Ovary (tissue), 9 donors: ENCODE data around the gene SRSF8. TPM values are rescaled to one million over a fixed set of nuclear protein-coding genes. Genes with fewer than 3 reads are reported as not detected.

ENCODE experiments used
- DNase-seq, 5 donors: peaks; one replicate each; pipeline ENCODE4 v3.0.0-alpha.2; 2019 to 2020
- H3K27ac ChIP-seq, 2 donors: fragments of 200-600 bp; one replicate each; pipeline versions ENCODE4 v1.5.1 to v1.8.0; 2019 to 2022
- H3K27me3 ChIP-seq: fragments of 200-600 bp; one replicate; pipeline ENCODE4 v1.8.0; 2022
- H3K36me3 ChIP-seq: fragments of 200-600 bp; sonication (generic); one replicate; pipeline ENCODE4 v1.5.1; 2019
- H3K4me1 ChIP-seq: one replicate; pipeline ENCODE4 v1.8.1; 2013; ENCODE audit warnings: mild to moderate bottlenecking, moderate library complexity; ENCODE audit not compliant: insufficient read depth
- H3K4me3 ChIP-seq: fragments of 200-600 bp; sonication (generic); one replicate; pipeline ENCODE4 v1.5.1; 2017
- H3K9me3 ChIP-seq, 2 donors: fragments of 200-600 bp in 1 of 2; sonication (generic) in 1 of 2; one replicate each; pipeline versions ENCODE4 v1.5.1 to v1.8.1; 2013 to 2019; ENCODE audit warnings: mild to moderate bottlenecking in 1 of 2, moderate library complexity in 1 of 2
- EP300 ChIP-seq: sonication (generic); formaldehyde crosslinking; IDR thresholded peaks from one replicate; pipeline ENCODE4 v1.6.1; 2017; ENCODE audit warnings: antibody characterized with exemption
- POLR2A ChIP-seq: fragments of 450-650 bp; IDR thresholded peaks from one replicate; pipeline ENCODE4 v1.6.1; 2017; ENCODE audit warnings: antibody characterized with exemption, mild to moderate bottlenecking, moderate library complexity
- WGBS, 3 donors: extraction: QIAGEN DNeasy Blood & Tissue Kit in 1 of 3; methylation state at CpG; one replicate each; pipeline versions ENCODE4 v1.1.5 to v1.1.7; 2013 to 2017; 5-methylcytosine and 5-hydroxymethylcytosine counted together
- intact Hi-C, 4 donors: fragments of 100-400 bp; cut with DNase I; formaldehyde crosslinking; loops; one replicate each; pipeline versions ENCODE4 v1.11.0 to v1.15.1; 2022 to 2023
- polyA plus RNA-seq, 2 donors: library from polyadenylated mRNA; stranded (reverse); fragments of 200-250 nt in 1 of 2; fragments of 350-450 nt in 1 of 2; fragmentation: Illumina TruSeq in 1 of 2; extraction: RNeasy Lipid Tissue Mini Kit (QIAGEN cat#74804) in 1 of 2; gene quantifications; one replicate each; pipeline ENCODE4 v1.2.3, GENCODE V29; 2013 to 2014
- total RNA-seq, 7 donors: library from RNA; depleted of rRNA in 2 of 7; stranded (reverse); fragments of >200 nt in 2 of 7; fragmentation: NEBNext Ultra II Directional in 3 of 7; extraction: Animal tissue kit (Norgen Biotek cat#: 25700) in 3 of 7; gene quantifications; one replicate each; pipeline versions ENCODE4 v1.1.0 to v1.2.4, GENCODE V29; 2016 to 2023
- TF ChIP-seq, protein P1 (sequence below), 3 donors: fragments of 450-650 bp in 2 of 3; fragments of 200-600 bp in 1 of 3; IDR thresholded peaks; one replicate each; pipeline versions ENCODE4 v1.5.1 to v1.8.0; 2016 to 2022; ENCODE audit warnings: antibody characterized with exemption in 3 of 3, mild to moderate bottlenecking in 1 of 3
- donor health status: DM: no; HTN: no; CAD: no; lungs with moderate emphysema.
- donor health status: DM: no; HTN: no; CAD: no.
- donor health status: Bipolar disorder and iron deficiency.
- donor health status: DM: yes; HTN: yes; CAD: no.
- donor health status: DM: no; HTN: no; CAD: no.
- donor health status: DM: yes; HTN: yes; CAD: no.

The SRSF8 gene
- total and polyA plus RNA-seq, 9 donors: 39.0 to 79.6 (median 58.8) TPM

DNA sequence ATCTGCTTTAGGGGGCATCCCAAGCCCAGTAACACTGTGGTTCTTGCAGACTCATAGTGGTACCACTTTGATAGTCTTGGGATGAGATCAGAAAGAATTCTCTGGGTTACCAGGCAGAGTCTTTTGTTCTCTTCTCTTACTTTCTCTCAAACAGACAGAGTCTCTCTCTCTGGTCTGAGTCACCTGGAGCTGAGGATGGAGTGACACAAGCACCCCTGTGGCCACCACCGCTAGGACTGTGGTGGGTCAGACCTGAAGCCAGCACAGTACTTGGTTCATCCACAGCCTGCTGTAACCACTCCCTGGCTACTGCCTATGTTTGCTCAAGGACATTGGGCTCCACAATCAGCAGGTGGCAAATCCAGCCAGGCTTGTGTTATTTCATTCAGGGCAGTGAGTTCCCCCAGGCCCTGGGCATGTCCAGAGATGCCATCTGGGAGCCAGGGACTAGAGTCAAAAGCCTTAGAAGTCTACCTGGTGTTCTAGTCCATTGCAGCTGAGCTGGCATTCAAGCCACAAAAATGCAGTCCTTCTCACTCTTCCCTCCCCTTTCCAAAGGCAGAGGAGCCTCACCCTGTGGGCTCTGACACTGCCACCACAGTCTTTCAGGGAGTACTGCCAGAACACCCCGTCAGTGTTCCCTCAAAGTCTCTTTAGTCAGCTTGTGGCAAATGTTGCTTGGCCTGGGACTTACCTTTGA is 52.8 kb downstream of the SRSF8 start:
- WGBS, 3 donors: 94 to 96% (median 95%) methylated on average over 2 of the region's 2 CpGs
- Histone ChIP-seq H3K27ac (no peak overlapping the region), H3K4me1 (peaks cover 2% of the 10 kb centered on the region), H3K27me3 (no peaks in the 10 kb centered on the region), H3K4me3 (no peak overlapping the region), H3K9me3 (no peaks in the 10 kb centered on the region), H3K36me3 (no peaks in the 10 kb centered on the region)
- intact Hi-C loops: no loop called here
- no peak for DNase-seq
- no peak for TF ChIP-seq EP300
- no peak for TF ChIP-seq POLR2A
- TF ChIP-seq, protein P1, sequence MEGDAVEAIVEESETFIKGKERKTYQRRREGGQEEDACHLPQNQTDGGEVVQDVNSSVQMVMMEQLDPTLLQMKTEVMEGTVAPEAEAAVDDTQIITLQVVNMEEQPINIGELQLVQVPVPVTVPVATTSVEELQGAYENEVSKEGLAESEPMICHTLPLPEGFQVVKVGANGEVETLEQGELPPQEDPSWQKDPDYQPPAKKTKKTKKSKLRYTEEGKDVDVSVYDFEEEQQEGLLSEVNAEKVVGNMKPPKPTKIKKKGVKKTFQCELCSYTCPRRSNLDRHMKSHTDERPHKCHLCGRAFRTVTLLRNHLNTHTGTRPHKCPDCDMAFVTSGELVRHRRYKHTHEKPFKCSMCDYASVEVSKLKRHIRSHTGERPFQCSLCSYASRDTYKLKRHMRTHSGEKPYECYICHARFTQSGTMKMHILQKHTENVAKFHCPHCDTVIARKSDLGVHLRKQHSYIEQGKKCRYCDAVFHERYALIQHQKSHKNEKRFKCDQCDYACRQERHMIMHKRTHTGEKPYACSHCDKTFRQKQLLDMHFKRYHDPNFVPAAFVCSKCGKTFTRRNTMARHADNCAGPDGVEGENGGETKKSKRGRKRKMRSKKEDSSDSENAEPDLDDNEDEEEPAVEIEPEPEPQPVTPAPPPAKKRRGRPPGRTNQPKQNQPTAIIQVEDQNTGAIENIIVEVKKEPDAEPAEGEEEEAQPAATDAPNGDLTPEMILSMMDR (IDR thresholded peaks at IDR 0.05): no peak

Other genes with a start within 250 kb of the SRSF8 start
- 10 to 100 TPM; 35.8 to 65.8 (median 56.0) TPM for gene CWC15, start 93.4 kb upstream of the SRSF8 start, total RNA-seq
- 10 to 100 TPM; 50.8 to 64.9 TPM for gene CWC15, start 93.4 kb upstream of the SRSF8 start, polyA plus RNA-seq
- gene KDM4D, start 93.2 kb upstream of the SRSF8 start, total RNA-seq: 1 to 10 TPM in 4 of 7 donors, under 1 TPM in 3; 0.24 to 1.9 (median 1.0) TPM
- under 1 TPM; 0.68 to 0.92 TPM for gene KDM4D, start 93.2 kb upstream of the SRSF8 start, polyA plus RNA-seq
- not detected for gene KDM4E, start 41.7 kb upstream of the SRSF8 start, total RNA-seq
- gene KDM4E, start 41.7 kb upstream of the SRSF8 start, polyA plus RNA-seq: not detected
- gene KDM4F, start 17.5 kb upstream of the SRSF8 start, total RNA-seq: not detected
- gene KDM4F, start 17.5 kb upstream of the SRSF8 start, polyA plus RNA-seq: not detected
- 10 to 100 TPM; 21.0 to 35.4 (median 34.3) TPM for gene ENDOD1, start 22.9 kb downstream of the SRSF8 start, total RNA-seq
- gene ENDOD1, start 22.9 kb downstream of the SRSF8 start, polyA plus RNA-seq: 10 to 100 TPM; 18.9 to 60.8 TPM
- gene SESN3, start 164.3 kb downstream of the SRSF8 start, total RNA-seq: 10 to 100 TPM; 37.1 to 77.3 (median 49.4) TPM
- gene SESN3, start 164.3 kb downstream of the SRSF8 start, polyA plus RNA-seq: 10 to 100 TPM; 14.5 to 21.7 TPM